ENCODE results near the gene STRC. TPM values are rescaled to one million over a fixed set of nuclear protein-coding genes. Genes with fewer than 3 reads are reported as not detected.
"Not testable (repeated sequence)": the region's sequence is repeated elsewhere in the genome, so short reads cannot be mapped to it uniquely, and the experiment has no call there.

The STRC gene
- total RNA-seq, 1 donor from 2014 or later: 0.21 TPM

DNA sequence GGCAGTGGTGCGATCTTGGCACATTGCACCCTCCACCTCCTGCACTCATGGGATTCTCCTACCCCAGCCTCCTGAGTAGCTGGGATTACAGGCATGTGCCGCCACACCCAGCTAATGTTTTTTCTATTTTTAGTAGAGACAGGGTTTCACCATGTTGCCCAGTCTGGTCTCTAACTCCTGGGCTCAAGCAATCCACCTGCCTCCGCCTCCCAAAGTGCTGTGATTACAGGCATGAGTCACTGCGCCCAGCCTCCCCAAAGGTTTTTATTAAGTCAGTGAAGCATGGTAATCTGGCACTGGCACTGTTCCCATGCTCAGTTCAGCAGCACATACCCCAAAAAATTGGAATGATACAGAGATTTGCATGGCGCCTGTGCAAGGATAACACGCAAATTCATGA lies 16.4 kb downstream of the STRC start:
- DNase-seq (ENCODE audit: low read depth): peak; percentile 10
- not testable (repeated sequence) for H3K4me3 ChIP-seq (ENCODE audit: low read depth, low read length); H3K27me3 ChIP-seq (ENCODE audit: control insufficient read depth, insufficient read depth, low read length); H3K36me3 ChIP-seq (ENCODE audit: control insufficient read depth, insufficient read depth, low read length)

- not testable (repeated sequence) for H3K4me3 ChIP-seq (ENCODE audit: low read depth, low read length); H3K27me3 ChIP-seq (ENCODE audit: control insufficient read depth, insufficient read depth, low read length); H3K36me3 ChIP-seq (ENCODE audit: control insufficient read depth, insufficient read depth, low read length); DNase-seq (ENCODE audit: low read depth)
Observed at GRCh38 chr15:43600200-43600599, 18.4 kb downstream of the STRC start.

- H3K27me3 ChIP-seq (ENCODE audit: control insufficient read depth, insufficient read depth, low read length); H3K4me3 ChIP-seq (ENCODE audit: low read depth, low read length); DNase-seq (ENCODE audit: low read depth); H3K36me3 ChIP-seq (ENCODE audit: control insufficient read depth, insufficient read depth, low read length): not testable (repeated sequence)
Observed at GRCh38 chr15:43599131-43599530, 19.5 kb downstream of the STRC start.

DNA sequence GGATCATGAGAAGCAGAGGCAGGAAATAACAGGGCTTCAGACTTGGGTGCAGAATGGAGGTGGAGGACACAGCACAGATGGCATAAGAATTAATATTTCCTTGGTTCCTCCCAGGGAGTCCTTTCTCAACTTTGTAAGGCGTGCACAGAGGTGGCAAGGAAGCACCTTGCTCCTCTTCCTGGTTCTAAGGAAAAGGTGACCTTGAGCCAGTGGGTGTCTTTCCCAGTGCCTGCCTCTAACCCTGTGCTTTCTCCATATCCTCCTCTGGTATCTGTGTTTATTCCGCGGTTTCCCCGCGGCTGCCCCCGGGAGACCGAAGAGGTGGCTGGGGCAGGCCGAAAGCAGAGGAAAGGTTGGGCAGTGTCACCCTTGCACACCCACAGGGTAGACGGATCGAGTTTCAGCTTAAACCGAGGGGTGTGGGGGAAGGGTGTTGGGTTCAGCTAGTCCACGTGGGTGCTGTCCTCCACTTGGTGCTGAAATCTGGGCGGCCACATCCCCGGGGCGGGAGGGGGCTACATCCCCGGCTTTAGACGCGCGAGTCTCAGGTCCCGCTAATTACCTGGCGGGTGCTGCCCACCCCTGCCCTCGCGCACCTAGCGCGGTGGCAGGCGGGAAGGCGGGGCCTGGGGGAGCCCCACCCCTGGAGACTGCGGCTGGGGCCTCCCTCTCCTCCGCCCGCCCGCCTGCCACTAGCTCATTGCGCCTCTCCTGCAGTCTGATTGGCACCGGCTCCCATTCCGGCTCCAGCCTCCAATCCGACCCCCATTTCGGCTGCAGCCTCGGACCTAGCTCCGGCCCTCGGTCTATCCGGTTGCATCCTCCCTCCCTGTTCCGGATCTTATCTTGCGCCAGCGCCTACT lies 25.0 kb downstream of the STRC start, which contains the start of gene CKMT1B:
CKMT1B (plus strand) TSS at position 700 of the 863 bp plus-strand sequence. CDS start 192 bp downstream, outside the sequence.
- not testable (repeated sequence) for DNase-seq (ENCODE audit: low read depth); H3K36me3 ChIP-seq (ENCODE audit: control insufficient read depth, insufficient read depth, low read length); H3K27me3 ChIP-seq (ENCODE audit: control insufficient read depth, insufficient read depth, low read length); H3K4me3 ChIP-seq (ENCODE audit: low read depth, low read length)

GRCh38 chr15:43592841-43593240 lies 25.8 kb downstream of the STRC start:
- not testable (repeated sequence) for H3K4me3 ChIP-seq (ENCODE audit: low read depth, low read length); DNase-seq (ENCODE audit: low read depth); H3K36me3 ChIP-seq (ENCODE audit: control insufficient read depth, insufficient read depth, low read length); H3K27me3 ChIP-seq (ENCODE audit: control insufficient read depth, insufficient read depth, low read length)

DNA sequence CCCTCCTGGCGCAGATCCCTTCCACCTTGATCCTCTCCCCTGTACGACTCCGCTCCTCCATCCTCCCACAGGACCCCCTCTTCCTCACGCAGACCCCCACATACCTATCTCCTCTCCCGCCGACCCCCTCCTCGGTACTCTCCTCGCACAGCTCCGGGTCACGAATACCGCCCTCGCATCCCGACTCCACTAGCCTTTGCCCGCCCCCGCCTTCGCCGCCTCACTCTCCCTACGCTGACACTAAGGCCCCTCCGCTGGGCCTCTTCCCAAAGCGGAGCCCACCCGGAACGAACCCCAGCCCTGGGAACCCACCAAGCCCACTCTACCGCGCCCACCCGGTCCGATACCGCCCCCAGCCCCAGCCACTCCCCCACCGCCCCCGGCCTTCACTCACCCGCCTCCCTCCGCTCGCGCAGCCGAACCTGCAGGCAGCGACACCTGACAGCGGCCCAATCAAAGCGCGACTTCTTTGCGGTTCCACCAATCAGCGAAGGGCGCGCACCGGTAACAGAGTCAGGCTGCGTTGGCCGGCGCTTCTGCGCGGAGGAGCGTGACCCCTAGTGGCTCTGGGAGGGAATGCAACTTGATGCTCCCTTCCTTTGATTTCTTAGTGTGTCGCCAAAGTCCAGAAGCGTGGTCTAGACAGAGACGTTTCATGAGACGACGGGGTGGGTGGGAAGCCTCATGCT lies 28.7 kb downstream of the STRC start, which contains the start of gene PPIP5K1:
PPIP5K1 (minus strand) TSS at position 431 of the 689 bp plus-strand sequence. CDS start 5,704 bp downstream, outside the sequence.
- H3K36me3 ChIP-seq (ENCODE audit: control insufficient read depth, insufficient read depth, low read length); H3K27me3 ChIP-seq (ENCODE audit: control insufficient read depth, insufficient read depth, low read length); H3K4me3 ChIP-seq (ENCODE audit: low read depth, low read length); DNase-seq (ENCODE audit: low read depth): not testable (repeated sequence)

GRCh38 chr15:43574607-43575006 lies 44.0 kb downstream of the STRC start:
- not testable (repeated sequence) for H3K27me3 ChIP-seq (ENCODE audit: control insufficient read depth, insufficient read depth, low read length); H3K4me3 ChIP-seq (ENCODE audit: low read depth, low read length); DNase-seq (ENCODE audit: low read depth); H3K36me3 ChIP-seq (ENCODE audit: control insufficient read depth, insufficient read depth, low read length)

DNA sequence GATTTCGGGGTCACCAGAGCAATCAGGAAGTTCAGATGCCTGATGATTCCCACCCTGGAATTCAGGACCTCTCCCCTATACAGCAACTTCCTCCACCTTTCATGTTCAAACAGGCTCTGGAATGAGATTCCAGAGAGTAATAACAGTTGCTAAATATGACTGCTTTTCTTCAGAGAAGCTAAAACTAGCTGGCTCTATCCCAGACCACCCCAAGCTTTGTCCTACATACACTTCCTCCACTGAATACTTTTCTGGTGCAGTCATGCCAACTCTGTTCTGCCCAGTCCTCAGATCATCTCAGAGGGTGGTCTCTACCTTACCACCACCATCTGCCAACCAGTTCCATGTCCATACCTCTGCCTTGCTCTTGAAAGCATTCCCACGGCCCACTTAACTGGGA lies 52.0 kb downstream of the STRC start:
- H3K27me3 ChIP-seq (ENCODE audit: control insufficient read depth, insufficient read depth, low read length); DNase-seq (ENCODE audit: low read depth); H3K36me3 ChIP-seq (ENCODE audit: control insufficient read depth, insufficient read depth, low read length); H3K4me3 ChIP-seq (ENCODE audit: low read depth, low read length): not testable (repeated sequence)

DNA sequence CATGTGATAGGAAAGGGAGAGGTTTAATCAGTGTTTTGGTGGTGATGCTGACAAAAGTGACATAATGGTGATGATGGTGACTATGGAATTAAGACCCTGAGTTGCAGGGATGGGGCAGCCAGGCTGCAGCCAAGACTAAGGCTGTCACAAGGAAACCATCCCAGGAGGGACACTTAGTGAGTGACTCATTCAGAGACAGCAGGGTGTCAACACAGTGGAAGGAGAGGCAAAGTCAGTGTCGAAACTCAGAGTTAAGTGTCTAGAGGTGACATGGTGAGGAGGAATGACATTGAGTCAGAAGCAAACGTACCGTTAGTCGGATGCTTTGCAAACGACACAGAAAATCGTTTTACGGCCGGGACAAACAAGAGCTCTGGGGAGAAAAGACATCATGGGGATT lies 54.8 kb downstream of the STRC start:
- not testable (repeated sequence) for H3K27me3 ChIP-seq (ENCODE audit: control insufficient read depth, insufficient read depth, low read length); DNase-seq (ENCODE audit: low read depth); H3K36me3 ChIP-seq (ENCODE audit: control insufficient read depth, insufficient read depth, low read length); H3K4me3 ChIP-seq (ENCODE audit: low read depth, low read length)

DNA sequence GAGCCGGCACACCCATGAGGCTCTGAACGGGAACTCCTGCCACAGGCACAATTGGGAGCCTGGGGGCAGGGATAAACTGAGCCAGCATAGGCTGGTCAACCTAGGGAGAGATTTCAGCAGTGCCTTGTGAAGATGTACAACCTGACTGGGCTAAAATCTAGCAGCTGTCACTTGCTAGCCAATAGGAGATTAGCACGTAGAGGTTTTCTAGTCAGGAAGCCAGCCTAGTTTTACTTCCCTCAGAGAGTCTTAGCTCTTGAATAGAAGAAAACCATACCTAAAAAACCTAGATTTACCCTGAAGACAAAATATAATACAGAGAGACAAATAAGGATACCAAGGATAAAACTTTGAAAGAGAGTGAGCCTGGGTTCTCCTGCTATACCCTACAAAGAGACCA lies 55.8 kb downstream of the STRC start:
- not testable (repeated sequence) for DNase-seq (ENCODE audit: low read depth); H3K4me3 ChIP-seq (ENCODE audit: low read depth, low read length); H3K36me3 ChIP-seq (ENCODE audit: control insufficient read depth, insufficient read depth, low read length); H3K27me3 ChIP-seq (ENCODE audit: control insufficient read depth, insufficient read depth, low read length)

- Histone ChIP-seq H3K4me3 (ENCODE audit: low read depth, low read length) (no peak overlapping the region), H3K27me3 (ENCODE audit: control insufficient read depth, insufficient read depth, low read length) (no peaks in the 10 kb centered on the region), H3K36me3 (ENCODE audit: control insufficient read depth, insufficient read depth, low read length) (no peaks in the 10 kb centered on the region)
- no peak for DNase-seq (ENCODE audit: low read depth)
- TF ChIP-seq, protein P1, sequence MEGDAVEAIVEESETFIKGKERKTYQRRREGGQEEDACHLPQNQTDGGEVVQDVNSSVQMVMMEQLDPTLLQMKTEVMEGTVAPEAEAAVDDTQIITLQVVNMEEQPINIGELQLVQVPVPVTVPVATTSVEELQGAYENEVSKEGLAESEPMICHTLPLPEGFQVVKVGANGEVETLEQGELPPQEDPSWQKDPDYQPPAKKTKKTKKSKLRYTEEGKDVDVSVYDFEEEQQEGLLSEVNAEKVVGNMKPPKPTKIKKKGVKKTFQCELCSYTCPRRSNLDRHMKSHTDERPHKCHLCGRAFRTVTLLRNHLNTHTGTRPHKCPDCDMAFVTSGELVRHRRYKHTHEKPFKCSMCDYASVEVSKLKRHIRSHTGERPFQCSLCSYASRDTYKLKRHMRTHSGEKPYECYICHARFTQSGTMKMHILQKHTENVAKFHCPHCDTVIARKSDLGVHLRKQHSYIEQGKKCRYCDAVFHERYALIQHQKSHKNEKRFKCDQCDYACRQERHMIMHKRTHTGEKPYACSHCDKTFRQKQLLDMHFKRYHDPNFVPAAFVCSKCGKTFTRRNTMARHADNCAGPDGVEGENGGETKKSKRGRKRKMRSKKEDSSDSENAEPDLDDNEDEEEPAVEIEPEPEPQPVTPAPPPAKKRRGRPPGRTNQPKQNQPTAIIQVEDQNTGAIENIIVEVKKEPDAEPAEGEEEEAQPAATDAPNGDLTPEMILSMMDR (IDR thresholded peaks at IDR 0.05; ENCODE audit: insufficient read depth, low read length, poor library complexity, severe bottlenecking): no peak
Observed at GRCh38 chr15:43552986-43553385, 65.6 kb downstream of the STRC start.

Measured in kidney epithelial cell (primary cell).